ENCODE results near the gene ULK4.

Gene ULK4

GRCh38 chr3:41247055-41248004 lies 714.6 kb downstream of the ULK4 start:
- no peak for ATAC-seq

- ATAC-seq = no peak
Measured at GRCh38 chr3:41244620-41245336, 717.1 kb downstream of the ULK4 start.

- no peak for ATAC-seq
Measured at GRCh38 chr3:41243183-41243582, 718.7 kb downstream of the ULK4 start.

- no peak for ATAC-seq
Measured at GRCh38 chr3:41241800-41242571, 719.9 kb downstream of the ULK4 start.

- no peak for ATAC-seq
Measured at GRCh38 chr3:41241161-41241560, 720.7 kb downstream of the ULK4 start.

- no peak for ATAC-seq
Measured at GRCh38 chr3:41239587-41239986, 722.3 kb downstream of the ULK4 start.

- no peak for ATAC-seq
Measured at GRCh38 chr3:41237907-41238306, 724.0 kb downstream of the ULK4 start.

GRCh38 chr3:41236228-41236627 lies 725.7 kb downstream of the ULK4 start:
- ATAC-seq = no peak

- ATAC-seq = no peak
Measured at GRCh38 chr3:41234823-41235721, 726.8 kb downstream of the ULK4 start.

GRCh38 chr3:41224120-41224806 lies 737.6 kb downstream of the ULK4 start:
- ATAC-seq = no peak

GRCh38 chr3:41223691-41224090 lies 738.2 kb downstream of the ULK4 start:
- ATAC-seq = no peak

GRCh38 chr3:41223078-41223477 lies 738.8 kb downstream of the ULK4 start:
- no peak for ATAC-seq

GRCh38 chr3:41222501-41222900 lies 739.4 kb downstream of the ULK4 start:
- no peak for ATAC-seq

GRCh38 chr3:41222012-41222411 lies 739.9 kb downstream of the ULK4 start:
- ATAC-seq = no peak

GRCh38 chr3:41220906-41221677 lies 740.8 kb downstream of the ULK4 start:
- no peak for ATAC-seq

GRCh38 chr3:41219424-41219823 lies 742.5 kb downstream of the ULK4 start:
- no peak for ATAC-seq

- no peak for ATAC-seq
Measured at GRCh38 chr3:41216993-41217392, 744.9 kb downstream of the ULK4 start.

GRCh38 chr3:41216422-41216821 lies 745.5 kb downstream of the ULK4 start:
- ATAC-seq = no peak

GRCh38 chr3:41213588-41213987 lies 748.3 kb downstream of the ULK4 start:
- no peak for ATAC-seq

GRCh38 chr3:41212088-41212487 lies 749.8 kb downstream of the ULK4 start:
- no peak for ATAC-seq

- ATAC-seq = no peak
Measured at GRCh38 chr3:41210966-41211365, 750.9 kb downstream of the ULK4 start.

All from activated CD4-positive, CD25-positive, alpha-beta regulatory T cell treated with anti-CD3 and anti-CD28 coated beads, Interleukin-2, amount 50 U/mL, for 24 hours (primary cell).